HG02885 (cell line): ENCODE data around the gene RRAGD.

ENCODE experiments used
- ATAC-seq: cut with Tn5 transposase; IDR thresholded peaks from one replicate; pipeline ENCODE4 v1.9.1; 2021; ENCODE audit warnings: mild to moderate bottlenecking; ENCODE audit not compliant: unreplicated experiment, poor library complexity

Gene RRAGD

GRCh38 chr6:89379281-89379680 lies 32.8 kb downstream of the RRAGD start:
- ATAC-seq: no peak

GRCh38 chr6:89378628-89379027 lies 33.4 kb downstream of the RRAGD start:
- ATAC-seq: no peak

- peak; percentile 80 for ATAC-seq
Measured at GRCh38 chr6:89375427-89376267, 36.4 kb downstream of the RRAGD start.

- peak; percentile 42 for ATAC-seq
Measured at GRCh38 chr6:89372506-89372901, 39.6 kb downstream of the RRAGD start.

GRCh38 chr6:89371849-89372505 lies 40.1 kb downstream of the RRAGD start:
- ATAC-seq: peak; percentile 76

- no peak for ATAC-seq
Measured at GRCh38 chr6:89368999-89369398, 43.1 kb downstream of the RRAGD start.

- ATAC-seq: no peak
Measured at GRCh38 chr6:89368107-89368506, 44.0 kb downstream of the RRAGD start.

- no peak for ATAC-seq
Measured at GRCh38 chr6:89364586-89364985, 47.5 kb downstream of the RRAGD start.

- no peak for ATAC-seq
Measured at GRCh38 chr6:89361171-89361570, 50.9 kb downstream of the RRAGD start.

GRCh38 chr6:89360415-89360999 lies 51.6 kb downstream of the RRAGD start:
- ATAC-seq: peak; percentile 49

- no peak for ATAC-seq
Measured at GRCh38 chr6:89359561-89359960, 52.5 kb downstream of the RRAGD start.

- ATAC-seq: peak; percentile 51
Measured at GRCh38 chr6:89357390-89357789, 54.7 kb downstream of the RRAGD start.

GRCh38 chr6:89356642-89357170 lies 55.4 kb downstream of the RRAGD start:
- no peak for ATAC-seq

GRCh38 chr6:89355511-89356194 lies 56.4 kb downstream of the RRAGD start:
- no peak for ATAC-seq

- no peak for ATAC-seq
Measured at GRCh38 chr6:89353702-89354392, 58.2 kb downstream of the RRAGD start.

- ATAC-seq: no peak
Measured at GRCh38 chr6:89353118-89353556, 58.9 kb downstream of the RRAGD start.

- ATAC-seq: peak; percentile 52
Measured at GRCh38 chr6:89352278-89353117, 59.6 kb downstream of the RRAGD start, which contains the start of gene UBE2J1. TSS of gene UBE2J1 (minus strand) at chr6:89352722. CDS start at chr6:89352569, 153 bp downstream.

GRCh38 chr6:89351671-89352277 lies 60.3 kb downstream of the RRAGD start:
- no peak for ATAC-seq
